NCI-H128 (cell line): ENCODE results near the gene NANOS1.

Experiments used
- DNase-seq: peaks from one replicate; lab custom pipeline; 2025; ENCODE audit not compliant: unreplicated experiment; lab: John Stamatoyannopoulos, UW

Gene NANOS1, protein sequence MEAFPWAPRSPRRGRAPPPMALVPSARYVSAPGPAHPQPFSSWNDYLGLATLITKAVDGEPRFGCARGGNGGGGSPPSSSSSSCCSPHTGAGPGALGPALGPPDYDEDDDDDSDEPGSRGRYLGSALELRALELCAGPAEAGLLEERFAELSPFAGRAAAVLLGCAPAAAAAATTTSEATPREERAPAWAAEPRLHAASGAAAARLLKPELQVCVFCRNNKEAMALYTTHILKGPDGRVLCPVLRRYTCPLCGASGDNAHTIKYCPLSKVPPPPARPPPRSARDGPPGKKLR

DNA sequence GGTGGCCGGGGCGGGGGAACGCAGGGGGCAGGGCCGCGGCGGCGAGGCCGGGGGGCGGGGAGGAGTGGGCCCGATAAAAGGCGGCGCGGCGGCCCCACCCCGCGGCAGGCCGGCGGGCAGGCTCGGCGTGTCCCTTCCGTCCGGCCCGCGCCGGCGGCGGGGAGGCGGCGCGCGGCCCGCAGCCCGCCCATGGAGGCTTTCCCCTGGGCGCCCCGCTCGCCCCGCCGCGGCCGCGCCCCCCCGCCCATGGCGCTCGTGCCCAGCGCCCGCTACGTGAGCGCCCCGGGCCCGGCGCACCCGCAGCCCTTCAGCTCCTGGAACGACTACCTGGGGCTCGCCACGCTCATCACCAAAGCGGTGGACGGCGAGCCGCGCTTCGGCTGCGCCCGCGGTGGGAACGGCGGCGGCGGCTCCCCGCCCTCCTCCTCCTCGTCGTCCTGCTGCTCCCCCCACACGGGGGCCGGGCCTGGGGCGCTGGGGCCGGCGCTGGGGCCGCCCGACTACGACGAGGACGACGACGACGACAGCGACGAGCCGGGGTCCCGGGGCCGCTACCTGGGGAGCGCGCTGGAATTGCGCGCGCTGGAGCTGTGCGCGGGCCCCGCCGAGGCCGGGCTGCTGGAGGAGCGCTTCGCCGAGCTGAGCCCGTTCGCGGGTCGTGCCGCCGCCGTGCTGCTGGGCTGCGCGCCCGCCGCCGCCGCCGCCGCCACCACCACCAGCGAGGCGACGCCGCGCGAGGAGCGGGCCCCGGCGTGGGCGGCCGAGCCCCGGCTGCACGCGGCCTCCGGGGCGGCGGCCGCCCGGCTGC lies at the start of gene NANOS1:
Gene NANOS1, plus strand, starts transcription at position 102 of the 808 bp plus-strand sequence. Its CDS starts 88 bp downstream, at position 190.
- no peak for DNase-seq

DNA sequence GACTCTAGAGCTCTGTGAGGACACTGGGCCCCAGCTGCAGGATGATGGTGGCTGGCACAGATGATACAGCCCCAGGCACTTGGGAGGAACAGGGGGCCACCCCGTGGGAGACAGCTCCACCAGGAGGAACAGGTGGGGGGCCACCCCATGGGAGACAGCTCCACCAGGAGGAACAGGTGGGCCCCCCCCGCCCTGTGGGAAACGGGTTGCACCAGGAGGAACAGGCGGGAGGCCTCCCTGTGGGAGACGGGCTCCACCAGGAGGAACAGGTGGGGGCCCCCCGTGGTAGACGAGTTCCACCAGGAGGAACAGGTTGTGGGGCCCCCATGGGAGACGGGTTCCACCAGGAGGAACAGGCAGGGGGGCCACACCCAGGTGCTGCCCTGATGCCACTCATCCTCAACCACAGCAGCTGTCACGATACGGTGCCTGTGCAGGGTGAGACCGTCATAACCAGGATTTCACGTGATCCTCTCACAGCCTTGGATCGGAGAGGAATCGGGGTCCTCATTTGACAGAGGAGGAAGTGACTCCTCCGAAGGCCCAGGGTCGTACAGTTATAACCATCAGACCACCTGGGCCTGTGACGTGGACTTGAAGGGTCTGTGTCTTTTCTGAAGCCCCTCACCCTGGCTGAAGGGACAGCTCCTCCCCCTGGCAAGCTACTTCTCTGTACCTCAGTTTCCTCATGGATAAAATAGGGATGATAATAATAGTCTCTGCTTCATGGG lies 49.2 kb upstream of the NANOS1 start:
- DNase-seq = no peak

DNA sequence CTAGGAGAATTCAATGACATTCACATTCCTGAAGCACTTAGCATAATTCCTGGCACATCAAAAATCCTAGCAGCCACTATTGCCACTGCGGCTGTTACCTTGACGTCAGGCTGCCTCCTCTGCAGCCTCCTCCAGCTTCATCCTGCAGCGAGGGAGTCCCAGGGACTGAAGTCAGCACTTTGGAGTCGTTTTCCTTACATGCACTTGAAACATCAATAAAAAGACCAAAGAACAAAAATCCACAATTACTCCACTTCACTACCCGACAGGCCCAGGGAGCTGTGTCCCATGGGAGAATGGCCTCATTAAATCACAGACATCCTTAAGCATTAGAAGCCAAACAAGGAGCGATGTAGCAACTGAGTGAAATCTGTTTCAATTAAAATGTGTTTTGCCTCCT lies 48.6 kb upstream of the NANOS1 start:
- DNase-seq = no peak

DNA sequence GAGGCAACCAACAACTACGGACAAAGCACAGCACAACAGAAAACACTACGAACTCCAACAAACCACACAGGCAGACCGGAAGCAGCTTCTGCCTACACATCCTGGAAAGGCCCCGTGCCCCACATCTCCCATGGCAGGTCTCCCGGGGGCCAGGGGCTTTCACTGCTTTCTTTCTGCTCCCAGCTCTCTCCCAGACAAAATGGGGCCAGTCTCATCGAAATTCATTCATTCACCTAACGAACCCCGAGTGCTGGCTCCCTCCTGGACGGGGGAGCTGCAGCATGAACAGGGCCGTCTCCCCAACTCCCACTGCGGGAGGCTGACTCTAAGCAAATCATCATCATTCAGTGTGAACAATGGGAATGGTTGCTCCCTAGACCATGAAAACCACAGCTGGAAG lies 47.6 kb upstream of the NANOS1 start:
- no peak for DNase-seq

DNA sequence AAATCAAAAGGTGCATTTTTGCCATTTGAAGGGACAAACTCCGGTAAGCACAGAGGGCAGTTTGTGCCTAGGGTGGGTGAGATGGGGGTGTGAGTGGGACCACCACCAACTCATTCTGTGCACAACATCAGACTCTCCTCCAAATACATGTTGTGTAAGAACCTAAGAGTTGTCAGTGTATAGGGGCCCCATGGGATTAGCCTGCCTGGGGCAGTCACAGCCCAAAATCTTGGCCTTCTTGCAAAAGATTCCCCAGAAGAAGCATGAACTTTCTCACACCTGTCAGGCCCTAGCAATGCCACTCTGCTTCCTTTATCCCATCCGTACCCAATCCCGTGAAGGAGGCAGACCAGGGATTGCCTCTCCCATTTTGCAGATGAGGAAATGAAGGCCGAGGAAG lies 47.1 kb upstream of the NANOS1 start:
- no peak for DNase-seq

DNA sequence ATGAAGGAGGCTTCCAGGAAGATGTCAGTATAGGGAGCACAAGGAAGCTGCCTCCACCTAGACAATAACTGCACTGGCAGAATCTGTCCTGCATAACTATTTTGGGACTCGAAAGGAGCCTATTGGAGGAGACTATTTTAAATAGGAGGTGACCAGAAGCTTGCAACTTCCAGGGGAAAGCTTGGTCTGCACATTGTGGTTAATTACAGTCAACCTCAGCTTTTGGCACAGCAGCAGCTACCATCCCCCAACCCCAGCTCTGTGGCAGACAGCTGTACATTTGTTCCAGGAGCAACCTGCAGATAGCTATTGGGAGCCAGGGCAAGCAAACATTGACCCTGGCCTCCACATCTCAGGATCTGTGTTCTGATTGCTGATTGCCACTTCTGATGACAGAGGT lies 46.3 kb upstream of the NANOS1 start:
- no peak for DNase-seq

DNA sequence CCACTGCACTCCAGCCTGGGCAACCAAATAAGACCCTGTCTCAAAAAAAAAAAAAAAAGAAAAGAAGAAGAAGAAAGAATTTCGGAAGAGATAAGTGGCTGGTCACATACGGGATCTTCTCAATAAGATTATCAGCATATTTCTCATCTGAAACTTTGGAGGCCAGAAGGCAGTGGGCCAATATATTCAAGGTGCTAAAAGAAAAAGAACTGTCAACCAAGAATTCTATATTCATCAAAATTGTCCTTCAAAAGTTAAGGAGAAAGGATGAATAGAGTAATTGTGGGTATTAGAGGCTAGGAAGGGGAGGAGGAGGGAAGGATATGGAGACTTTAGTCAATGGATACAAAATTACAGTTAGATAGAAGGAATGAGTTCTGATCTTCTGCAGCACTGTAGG lies 43.9 kb upstream of the NANOS1 start:
- no peak for DNase-seq

DNA sequence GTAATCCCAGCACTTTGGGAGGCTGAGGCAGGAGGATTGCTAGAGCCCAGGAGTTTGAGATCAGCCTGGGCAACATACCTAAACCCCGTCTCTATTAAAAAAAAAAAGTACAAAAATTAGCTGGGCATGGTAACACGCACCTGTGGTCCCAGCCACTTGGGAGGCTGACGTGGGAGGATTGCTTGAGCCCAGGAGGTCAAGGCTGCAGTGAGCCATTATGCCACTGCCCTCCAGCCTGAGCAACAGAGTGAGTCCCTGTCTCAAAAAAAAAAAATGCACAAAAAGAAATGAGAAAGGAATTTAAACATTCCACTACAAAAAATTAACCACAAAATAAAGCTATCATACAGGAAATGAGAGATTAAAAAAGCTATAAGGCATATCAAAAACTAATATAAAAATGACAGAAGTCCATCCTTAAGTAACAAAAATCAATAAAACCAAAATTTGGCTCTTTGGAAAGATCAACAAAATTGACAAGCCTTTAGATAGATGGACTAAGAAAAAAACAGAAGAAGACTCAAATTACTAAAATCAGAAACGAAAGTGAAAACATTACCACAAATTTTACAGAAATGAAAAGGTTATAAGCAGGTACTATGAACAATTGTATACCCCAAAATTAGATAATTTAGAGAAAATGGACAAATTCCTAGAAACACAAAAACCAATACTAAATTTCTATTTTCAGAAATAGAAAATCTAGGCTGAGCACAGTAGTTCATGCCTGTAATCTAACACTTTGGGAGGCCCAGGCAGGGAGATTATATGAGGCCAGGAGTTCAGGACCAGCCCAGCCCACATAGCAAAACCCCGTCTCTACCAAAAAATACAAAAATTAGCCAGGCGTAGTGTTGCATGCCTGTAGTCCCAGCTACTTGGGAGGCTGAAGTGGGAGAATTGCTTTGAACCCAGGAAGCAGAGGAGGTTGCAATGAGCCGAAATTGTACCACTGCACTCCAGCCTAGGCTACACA lies 42.4 kb upstream of the NANOS1 start:
- DNase-seq = no peak

DNA sequence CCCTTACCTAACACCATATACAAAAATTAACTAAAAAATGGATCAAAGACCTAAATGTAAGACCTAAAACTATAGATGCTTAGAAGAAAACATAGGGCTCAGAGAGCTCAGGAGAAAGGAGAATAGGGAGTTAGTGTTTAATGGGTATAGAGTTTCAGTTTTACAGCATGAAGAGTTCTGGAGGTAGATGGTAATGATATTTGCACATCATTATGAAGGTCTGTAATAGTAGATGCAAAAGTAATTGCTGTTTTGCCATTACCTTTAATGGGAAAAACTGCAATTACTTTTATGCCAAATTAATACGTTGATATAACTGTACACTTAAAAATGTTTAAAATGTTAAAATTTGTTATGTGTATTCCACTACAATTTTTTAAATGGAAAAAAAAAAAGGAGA lies 39.2 kb upstream of the NANOS1 start:
- DNase-seq = no peak

DNA sequence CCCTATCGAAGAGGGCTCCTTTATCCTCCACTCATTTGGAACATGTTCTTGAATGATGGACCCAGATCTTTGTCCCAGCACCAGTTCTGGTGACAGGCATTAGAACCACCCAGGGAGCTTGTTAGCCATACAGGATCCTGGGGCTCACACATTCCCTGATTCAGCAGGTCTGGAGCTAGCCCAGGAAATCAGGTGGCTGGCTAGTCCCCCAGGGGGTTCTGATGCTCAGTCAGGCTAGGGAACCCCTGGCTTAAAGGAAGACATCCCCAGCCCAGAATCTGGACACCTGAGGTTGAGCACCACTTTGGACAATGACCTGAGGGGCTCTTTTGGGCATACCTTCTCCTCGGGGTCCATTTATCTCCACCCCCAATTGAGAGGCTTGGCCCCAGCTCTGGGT lies 37.0 kb upstream of the NANOS1 start:
- no peak for DNase-seq

DNA sequence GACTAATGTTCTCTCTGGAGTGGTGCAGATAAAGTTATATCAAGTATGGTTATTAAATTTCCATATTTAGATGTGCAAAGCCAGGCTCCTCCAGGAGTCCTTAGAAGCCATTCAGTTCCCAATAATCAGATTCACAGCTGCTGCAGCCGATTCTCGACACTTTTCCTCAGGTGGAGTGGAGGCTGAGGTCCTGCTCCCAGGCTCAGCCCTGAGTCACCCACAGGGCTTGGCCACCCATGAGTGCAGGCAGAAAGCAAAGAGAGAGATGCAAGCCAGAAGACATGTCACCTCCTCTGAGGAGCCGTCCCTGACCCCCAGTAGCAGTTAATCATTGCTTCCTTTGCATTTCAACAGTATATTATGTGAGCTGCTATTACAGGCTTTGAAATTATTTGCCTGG lies 36.3 kb upstream of the NANOS1 start:
- DNase-seq = no peak

DNA sequence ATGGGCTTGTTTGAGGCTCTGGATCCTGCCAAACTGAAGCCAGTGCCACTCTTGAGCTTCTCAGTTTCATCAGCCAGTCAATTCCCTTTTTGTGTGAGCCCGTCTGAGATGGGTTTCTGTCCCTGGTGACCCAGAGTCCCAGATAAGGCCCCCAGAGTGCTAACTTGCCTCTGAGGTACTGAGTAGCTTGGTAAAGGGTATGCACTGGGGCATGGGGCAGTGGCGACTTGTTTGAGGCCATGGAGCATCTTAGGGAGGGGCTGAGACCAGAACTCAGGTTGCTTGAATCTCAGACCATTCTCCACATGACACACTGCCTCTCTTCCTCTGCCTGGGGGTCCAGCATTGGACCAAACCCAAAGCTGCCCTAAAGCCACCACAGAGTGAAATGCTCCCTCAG lies 35.2 kb upstream of the NANOS1 start:
- no peak for DNase-seq

DNA sequence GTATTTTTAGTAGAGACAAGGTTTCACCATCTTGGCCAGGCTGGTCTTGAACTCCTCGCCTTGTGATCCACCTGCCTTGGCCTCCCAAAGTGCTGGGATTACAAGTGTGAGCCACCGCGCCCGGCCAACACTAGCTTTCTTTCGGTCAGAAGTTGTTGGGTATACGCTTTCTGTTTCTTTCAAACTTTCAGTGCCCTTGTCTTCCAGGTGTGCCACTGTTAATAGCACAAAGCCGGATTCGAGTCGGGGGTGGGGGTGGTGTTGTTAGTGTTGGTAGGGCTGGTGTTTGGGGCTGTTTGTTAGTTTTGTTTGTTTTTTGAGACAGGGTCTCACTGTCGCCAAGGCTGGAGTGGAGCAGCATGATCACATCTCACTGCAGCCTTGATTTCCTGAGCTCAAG lies 33.8 kb upstream of the NANOS1 start:
- DNase-seq = no peak

DNA sequence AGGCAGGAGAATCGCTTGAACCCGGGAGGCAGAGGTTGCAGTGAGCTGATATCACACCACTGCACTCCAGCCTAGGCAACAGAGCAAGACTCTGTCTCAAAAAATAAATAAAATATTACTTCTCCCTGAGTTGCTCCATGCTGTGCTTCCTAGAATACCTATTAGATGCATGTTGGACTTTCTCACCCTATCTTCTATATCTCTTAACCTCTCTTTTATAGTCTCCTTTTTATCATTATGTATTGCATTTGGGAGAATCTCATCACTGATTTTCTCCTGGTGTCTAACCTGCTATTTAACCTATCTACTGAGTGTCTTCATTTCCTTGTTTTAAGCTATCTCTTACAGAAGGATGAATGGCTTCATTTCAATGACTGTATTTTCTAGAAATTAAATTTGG lies 32.1 kb upstream of the NANOS1 start:
- DNase-seq = no peak

DNA sequence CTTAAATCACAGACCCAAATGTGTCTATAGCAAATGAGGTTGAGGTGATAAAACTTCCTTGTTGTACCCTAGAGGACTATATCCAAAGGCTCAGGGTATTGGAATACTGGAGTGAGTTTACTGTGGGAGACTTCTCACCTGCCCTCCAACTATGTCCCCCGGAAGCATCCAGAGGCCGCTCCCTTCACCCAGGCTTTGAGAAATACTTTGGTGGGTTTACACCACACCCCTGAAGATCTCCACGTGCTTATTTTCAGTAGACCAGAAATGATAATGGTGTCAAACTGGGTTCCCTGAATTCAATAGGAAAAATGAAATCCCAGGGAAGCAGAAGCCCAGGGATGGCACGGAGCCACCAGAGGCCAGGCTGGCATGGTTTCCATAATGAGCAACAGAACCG lies 31.3 kb upstream of the NANOS1 start:
- DNase-seq = no peak

DNA sequence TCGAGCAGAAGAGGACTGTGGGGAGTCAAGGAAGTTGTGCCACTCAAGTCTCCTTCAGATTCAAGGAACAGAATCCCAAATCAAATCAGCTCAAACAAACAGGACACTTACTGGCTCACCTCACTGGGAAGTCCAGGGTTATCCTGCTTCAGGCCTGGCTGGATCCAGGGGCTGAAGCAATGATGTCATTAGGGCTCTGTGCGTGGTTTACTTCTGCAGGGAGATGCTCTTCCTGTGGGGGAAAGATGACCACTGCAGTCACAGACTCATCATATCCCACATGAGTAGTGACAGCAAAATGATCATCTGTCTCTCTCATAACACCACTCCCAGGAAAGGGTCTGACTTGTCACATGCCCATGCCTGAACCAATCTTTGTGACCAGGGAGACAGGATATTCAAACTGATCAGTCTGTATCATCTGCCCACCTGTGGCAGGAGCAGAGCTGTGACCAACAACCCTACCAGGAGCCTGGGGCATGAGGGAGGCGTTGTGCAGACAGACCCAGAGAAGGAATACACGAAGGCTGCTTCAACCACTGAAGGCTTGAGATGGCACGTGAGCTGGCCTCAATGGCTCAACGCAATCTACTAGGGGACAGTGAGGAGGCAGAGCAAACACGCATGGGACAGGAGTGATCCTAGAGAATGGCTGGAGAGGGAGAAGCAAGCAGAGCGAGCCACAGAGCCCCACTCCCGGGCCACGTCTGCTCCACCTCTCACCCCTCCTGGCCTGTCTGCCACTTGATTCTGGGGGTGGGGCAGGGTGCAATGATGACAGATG lies 27.6 kb upstream of the NANOS1 start:
- DNase-seq = no peak

DNA sequence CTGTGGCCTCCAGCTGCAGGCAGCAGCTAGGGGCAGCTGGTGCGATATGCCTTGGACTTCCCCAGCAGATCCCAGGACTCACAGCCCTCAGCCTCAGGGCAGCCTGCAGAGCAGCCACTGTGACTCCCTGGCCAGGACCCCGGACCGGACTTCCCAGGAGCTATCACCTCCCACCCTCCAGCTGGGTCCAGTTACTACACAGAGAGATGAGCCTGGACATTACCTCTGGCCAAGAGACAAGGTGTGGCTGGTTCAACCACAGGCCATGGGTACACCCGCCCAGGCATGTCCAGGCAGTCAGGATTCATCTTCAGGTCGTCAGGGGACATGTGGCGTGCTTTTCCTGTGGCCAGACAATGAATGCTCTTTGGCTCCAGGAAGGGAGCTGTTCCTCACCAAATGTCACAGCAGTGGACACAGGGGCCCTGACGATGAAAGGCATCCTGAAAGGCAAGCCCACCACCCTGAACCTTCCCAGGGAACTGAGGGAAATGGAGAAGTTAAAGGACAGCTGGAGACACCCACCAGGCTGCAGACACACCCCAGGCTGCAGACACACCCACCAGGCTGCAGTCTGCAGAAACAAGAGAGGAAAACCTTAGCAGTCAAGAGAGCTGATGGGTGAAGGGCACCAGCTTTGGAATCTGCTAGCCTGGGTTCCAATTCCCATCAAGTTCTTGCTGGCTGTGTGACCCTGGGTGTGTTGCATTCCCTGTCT lies 25.8 kb upstream of the NANOS1 start:
- no peak for DNase-seq

DNA sequence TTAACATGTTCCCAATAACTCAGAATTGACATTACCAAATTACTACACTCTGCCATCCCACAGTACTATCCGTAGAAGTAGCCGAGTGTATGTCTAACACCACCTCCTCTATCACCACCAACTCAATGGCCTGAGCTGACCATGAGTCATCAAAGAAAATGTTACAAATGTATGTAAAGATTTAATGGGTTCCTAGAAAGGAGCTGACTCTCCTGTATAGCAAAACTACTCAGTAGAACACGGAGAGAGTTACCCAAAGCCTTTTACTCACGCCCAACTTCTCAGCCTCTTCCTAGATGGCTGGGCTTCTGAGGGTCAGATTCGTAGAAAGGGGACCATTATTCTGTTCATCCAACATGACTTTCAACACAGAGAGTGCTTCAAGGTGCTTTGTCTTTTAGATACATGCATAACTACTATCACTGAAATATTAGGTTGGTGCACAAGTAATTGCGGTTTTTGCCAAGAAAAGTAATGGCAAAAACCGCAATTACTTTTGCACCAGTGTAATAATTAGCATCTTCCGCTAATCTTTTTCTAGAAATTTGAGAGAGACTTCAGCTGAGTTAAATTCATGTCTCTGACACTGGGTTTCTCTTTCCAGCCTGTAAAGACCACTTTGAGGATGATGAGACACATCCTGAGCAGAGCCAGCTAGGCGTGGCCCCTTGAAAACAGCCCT lies 24.0 kb upstream of the NANOS1 start:
- no peak for DNase-seq
